Esophagus squamous epithelium (tissue), 4 donors: ENCODE results near the gene TFB1M.

ENCODE experiments used
- CTCF ChIP-seq, 6 experiments: fragments of 450-650 bp in 4 of 6; fragments of 200-600 bp in 2 of 6; sonication (generic) in 2 of 6; IDR thresholded peaks; one replicate each; pipeline ENCODE4 v1.5.1; 2016 to 2019; ENCODE audit warnings: antibody characterized with exemption in 6 of 6, mild to moderate bottlenecking in 4 of 6, moderate library complexity in 4 of 6
- POLR2A ChIP-seq, 4 donors: fragments of 450-650 bp; IDR thresholded peaks; one replicate each; pipeline ENCODE4 v1.6.1; 2017; ENCODE audit warnings: antibody characterized with exemption in 4 of 4, mild to moderate bottlenecking in 4 of 4, moderate library complexity in 3 of 4

GRCh38 chr6:155265843-155266535, 48.3 kb downstream of the TFB1M start:
- peak in 2 of 6 experiments; percentile 11 to 13 for TF ChIP-seq CTCF (IDR thresholded peaks at IDR 0.05)
- TF ChIP-seq POLR2A (IDR thresholded peaks at IDR 0.05), result no peak
